HTERT RPE-1 (cell line): Measurements from ENCODE around the gene FANCI.

Experiments used
- in situ Hi-C: fragments of 300-500 bp; cut with MboI; formaldehyde crosslinking; loops from 4 replicates; pipeline ENCODE4 v1.14.3; 2020; ENCODE audit warnings: low sequenced_read_pairs

FANCI gene

GRCh38 chr15:89243691-89244573 lies at the start of gene FANCI:
Gene FANCI, plus strand, starts transcription at chr15:89243979. Its CDS starts 3,669 bp downstream, at chr15:89247648.
- in situ Hi-C loops: no loop called here

- in situ Hi-C loops: loop anchor here (25.0 kb wide), 1 partner anchor 132 kb away; no protein-coding TSS in a partner anchor
Observed at GRCh38 chr15:89194608-89195007, 49.2 kb upstream of the FANCI start.

DNA sequence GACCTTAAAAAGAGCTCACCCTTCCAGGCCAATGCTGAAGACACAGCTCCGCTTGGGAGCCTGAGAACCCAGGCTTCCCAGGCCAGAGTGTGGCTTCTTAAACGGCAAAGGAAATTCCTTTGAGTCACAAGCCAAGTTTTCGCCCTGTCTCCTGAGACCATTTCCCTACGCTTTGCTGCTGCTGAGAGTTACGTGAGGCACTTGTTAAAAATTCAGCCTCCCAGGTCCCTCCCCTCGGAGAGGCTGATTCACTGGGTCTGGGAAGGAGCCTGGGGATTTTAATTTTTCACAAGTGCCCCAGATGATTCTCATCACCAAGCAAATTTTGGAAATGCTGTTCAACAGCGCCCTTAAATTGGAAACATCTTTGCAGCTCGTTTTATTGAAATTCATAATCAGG lies 47.9 kb upstream of the FANCI start:
- in situ Hi-C loops: loop anchor here (25.0 kb wide), 1 partner anchor 134 kb away; no protein-coding TSS in a partner anchor

DNA sequence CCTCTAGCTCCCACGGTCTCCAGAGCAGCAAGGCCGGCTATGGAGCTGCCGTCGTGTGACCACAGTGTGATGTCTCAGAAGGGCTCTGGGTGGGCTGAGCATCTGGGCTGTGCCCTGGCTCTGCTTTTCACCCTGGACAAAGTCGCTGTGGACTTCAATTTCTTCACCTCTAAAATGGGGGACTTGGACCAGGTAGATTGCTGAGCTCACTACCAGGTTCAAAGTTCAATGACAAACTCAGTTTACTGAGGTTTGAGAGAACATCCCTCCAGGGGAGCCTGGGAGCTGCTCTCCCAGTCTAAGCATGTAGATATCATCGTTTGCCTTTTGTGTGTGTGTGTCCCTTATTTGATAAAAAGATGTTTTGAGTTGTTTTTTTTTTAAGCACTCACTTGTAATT lies 47.5 kb upstream of the FANCI start:
- in situ Hi-C loops: loop anchor here (25.0 kb wide), 1 partner anchor 134 kb away; no protein-coding TSS in a partner anchor

DNA sequence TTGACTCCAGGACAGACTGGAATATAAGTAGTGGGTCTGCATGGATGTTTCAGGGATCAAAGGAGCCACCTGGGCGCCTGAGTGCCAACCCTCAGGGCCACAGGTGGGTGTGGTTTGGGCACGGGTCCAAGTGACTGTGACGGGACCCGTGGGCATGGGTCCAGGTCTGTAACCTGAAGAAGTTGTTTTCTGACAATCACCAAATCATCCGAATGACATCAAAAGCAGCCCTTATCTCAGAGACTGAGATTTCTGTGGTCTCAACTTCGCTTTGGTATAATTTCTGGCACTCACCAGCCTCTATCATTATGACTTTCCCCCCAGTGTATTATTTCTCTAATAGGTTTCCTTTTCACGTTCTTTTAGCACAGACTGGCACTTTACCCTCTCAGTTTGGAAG lies 46.8 kb upstream of the FANCI start:
- in situ Hi-C loops: loop anchor here (25.0 kb wide), 1 partner anchor 135 kb away; no protein-coding TSS in a partner anchor

DNA sequence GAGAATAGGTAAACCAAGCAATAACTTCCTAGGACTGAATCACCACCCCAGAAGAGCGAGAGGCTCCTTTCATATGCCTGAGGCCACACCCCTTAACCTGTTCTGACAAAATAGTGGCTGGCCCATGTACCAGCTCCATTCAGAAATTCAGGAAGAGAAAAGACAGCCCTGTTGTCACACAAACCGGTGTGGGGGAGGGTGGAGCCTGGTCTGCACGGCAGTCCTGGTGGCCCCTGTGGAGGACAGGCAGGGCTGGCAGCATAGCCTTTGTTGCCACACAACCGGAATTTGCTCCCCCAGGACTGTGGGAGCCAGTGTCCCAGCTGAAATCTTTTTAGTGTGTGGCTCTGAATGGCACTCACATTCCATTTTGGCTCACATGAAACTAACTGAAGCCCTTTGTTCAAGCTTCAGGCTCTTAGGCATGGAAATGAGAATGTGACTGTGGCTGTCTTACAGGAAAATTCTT lies 46.2 kb upstream of the FANCI start:
- in situ Hi-C loops: loop anchor here (25.0 kb wide), 1 partner anchor 135 kb away; no protein-coding TSS in a partner anchor

DNA sequence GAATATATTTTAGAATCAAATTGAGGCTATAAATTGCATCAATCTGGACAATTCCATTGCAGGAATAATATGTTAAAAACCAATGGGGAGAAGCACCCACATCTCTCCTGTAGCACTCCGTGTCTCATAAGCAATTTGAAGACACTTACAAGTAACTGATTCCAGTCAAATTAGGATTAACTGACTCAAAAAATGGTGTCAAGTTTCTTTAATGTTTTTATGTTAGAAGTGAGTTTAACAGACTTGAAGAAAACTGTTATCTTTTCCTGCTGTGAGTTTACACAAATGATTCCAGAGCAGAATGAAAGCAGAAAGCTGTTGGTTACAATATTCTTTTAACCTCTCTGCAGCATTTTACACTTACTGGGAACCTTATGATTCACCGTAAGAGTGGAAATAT lies 45.6 kb upstream of the FANCI start:
- in situ Hi-C loops: loop anchor here (25.0 kb wide), 1 partner anchor 136 kb away; no protein-coding TSS in a partner anchor

DNA sequence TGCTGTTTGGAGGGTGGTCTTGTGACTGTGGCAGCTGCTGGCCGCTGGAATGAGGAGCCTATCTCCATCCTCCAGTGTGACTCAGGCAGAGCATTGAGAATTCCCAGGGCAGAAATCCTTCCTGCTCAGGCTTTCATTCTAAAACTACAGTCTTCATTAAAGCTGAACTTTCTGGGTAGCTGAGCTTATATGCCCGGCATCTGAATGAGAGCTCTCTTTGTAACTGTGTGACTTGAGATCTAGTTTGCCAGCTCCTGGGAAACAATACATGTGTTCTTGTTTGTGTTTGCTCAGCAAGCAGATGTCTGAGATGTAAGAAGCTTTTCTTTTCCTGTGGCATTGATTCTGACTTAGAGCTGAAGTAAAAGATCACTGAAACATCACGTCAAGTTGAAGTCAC lies 44.8 kb upstream of the FANCI start:
- in situ Hi-C loops: loop anchor here (25.0 kb wide), 1 partner anchor 137 kb away; no protein-coding TSS in a partner anchor

DNA sequence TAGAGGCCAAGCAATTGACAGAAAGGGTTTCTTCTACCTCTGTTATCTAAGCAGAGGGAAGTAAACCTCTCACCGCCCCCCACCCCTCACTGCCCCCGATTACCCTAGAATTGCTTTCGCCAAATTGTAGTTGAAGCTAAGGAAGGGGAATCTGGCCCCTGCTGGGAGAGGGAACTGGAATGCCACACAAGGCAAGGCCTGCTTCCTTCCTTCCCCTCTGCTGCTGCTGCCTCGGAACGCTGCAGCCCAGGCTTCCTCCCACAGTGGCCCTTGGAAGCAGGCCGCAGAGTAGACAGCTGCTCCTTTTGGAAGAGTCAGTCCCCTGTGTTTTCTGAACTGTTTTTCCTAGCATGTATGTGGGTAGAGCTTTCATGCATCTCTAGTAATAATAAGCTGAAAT lies 44.0 kb upstream of the FANCI start:
- in situ Hi-C loops: loop anchor here (25.0 kb wide), 1 partner anchor 137 kb away; no protein-coding TSS in a partner anchor

DNA sequence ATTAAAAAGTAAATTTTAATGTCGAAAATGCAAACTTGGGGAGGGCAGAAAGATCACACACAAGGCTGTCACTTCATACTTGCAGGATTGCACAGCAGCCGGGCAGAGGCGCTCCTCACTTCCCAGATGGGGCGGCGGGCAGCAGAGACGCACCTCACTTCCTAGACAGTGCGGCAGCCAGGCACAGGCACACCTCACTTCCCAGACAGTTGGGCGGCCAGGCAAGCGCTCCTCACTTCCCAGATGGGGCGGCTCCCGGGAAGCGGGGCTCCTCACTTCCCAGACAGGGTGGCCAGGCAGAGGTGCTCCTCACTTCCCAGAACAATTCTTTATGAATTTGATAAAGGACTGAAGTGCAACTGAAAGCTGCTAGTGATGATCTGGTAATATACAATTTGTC lies 43.6 kb upstream of the FANCI start:
- in situ Hi-C loops: no loop called here

GRCh38 chr15:89201465-89202005 lies 42.2 kb upstream of the FANCI start:
- in situ Hi-C loops: no loop called here

- in situ Hi-C loops: no loop called here
Observed at GRCh38 chr15:89203705-89204273, 40.0 kb upstream of the FANCI start.

DNA sequence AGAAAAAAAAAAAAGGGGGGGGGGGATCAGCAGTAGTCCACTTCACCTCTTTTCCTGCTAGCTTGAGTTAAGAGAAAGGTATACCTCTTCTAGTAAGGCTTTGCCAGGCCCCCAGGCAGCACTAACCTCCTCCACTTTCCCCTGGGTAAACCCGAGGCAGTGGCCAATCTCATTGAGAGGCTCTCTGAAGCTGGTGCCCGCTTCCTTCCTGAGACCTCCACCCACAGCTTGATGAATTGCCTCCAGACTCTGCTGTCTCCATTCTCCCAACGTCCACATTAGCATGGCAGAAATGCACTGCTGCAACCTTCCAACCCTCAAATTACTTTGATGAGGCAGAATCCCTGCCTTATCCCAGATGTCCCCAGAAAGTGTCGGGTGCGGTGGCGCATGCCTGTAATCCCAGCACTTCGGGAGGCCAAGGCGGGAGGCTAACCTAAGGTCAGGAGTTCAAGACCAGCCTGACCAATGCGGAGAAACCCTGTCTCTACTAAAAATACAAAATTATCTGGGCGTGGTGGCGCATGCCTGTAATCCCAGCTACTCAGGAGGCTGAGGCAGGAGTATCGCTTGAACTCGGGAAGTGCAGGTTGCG lies 37.7 kb upstream of the FANCI start:
- in situ Hi-C loops: no loop called here

DNA sequence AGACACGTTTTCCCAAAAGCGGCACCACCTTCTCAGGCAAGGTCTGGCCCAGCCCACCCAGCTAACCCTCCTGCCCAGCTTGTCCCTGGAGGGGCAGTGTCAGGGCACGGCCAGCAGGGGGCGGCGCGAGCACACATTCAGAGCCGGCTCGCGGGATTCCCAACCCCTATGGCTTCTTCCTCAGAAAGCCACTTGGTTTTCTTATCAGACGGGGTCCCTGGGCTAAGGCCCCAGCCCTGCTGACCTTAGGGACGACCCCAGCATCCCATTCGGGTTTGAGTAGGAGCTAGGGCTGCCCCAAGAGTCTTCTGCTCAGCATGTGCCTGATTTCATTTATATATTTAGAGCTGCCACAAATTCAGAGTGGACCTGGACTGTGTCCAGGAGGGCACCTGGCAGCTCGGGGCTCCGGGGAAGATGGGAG lies 36.9 kb upstream of the FANCI start:
- in situ Hi-C loops: no loop called here

DNA sequence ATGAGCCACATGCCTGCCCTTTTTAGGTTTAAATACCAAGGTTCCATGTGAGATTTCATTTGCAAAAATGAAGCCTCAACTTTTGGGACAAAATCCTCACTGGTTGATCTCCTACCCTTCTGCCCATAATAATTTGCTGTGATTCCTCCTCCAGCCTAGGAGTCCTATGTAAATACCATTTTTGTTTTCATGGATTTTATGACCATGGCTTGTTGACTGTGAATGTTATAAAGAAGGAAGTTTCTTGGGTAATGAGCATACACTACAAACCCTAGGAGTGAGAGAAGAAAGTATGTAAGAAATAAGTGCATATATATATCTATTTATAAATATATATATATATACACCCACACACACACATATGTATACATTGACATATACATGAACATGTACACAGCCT lies 35.5 kb upstream of the FANCI start:
- in situ Hi-C loops: no loop called here

- in situ Hi-C loops: no loop called here
Observed at GRCh38 chr15:89209057-89209456, 34.7 kb upstream of the FANCI start.

GRCh38 chr15:89211678-89212170 lies 32.1 kb upstream of the FANCI start:
- in situ Hi-C loops: no loop called here

DNA sequence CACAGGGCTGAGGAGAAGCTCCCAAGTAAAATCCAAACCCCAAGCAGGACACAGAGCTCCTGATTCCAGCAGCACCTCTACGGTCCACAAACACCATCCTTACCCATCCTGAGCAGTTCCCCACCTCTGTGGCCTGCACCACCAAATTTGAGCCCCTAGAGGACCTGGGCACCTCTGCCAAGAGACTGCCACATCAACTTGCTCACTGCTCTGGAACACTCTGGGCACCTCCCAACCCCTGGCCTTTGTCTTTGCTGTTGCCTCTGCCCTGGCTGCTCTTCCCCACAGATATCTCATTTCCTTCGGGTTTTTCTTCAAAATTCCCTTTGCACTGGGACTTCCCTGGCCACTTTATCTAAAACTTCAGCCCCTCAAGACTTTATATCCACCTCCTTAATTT lies 28.2 kb upstream of the FANCI start:
- in situ Hi-C loops: no loop called here

- in situ Hi-C loops: no loop called here
Observed at GRCh38 chr15:89217031-89217430, 26.7 kb upstream of the FANCI start.

DNA sequence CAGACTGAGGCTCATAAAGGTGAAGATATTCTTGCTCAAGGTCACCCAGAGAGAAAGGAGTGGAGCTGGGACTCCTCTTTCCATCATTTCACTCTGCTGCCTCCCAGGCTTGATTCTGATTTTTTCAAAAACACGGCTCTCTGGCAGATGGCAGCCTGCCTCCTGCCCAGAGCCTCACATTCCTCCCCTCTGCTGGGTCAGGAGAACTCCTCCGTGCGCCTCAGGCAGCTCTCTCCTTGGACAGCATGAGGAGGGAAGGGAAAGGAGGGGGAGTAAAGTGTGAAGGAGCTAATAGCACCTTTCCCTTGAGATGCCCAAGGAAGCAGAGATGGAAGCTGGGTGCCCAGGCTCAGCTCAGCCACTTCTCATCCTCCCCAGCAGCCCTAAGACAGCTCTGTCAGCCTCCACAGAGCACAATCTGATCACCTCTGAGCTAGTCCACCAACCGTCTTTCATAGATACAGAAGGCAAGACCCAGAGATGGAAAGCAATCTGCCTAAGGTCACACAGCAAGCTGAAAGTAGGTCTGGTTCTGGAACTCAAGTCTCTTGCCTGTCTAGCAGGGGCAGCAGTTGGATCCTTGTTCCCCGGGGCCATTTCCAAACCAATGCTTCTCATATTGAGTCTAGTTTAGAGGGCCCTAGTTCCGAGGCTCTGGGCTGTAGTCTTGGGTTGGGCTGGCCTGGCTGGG lies 25.9 kb upstream of the FANCI start:
- in situ Hi-C loops: no loop called here
